DOHH2 (cell line): ENCODE data around the gene SCLT1.

ENCODE experiments used
- H3F3A ChIP-seq: fragments of 200-600 bp; sonication (generic), shearing (Covaris generic); 2 replicates; pipeline ENCODE4 v1.6.0; 2016; ENCODE audit warnings: antibody characterized with exemption, mild to moderate bottlenecking; ENCODE audit not compliant: control insufficient read depth, insufficient read depth
- H3K27ac ChIP-seq: fragments of 200-600 bp; sonication (generic); 2 replicates; pipeline ENCODE4 v1.5.1; 2014; ENCODE audit warnings: low read depth, mild to moderate bottlenecking, low read length, moderate library complexity
- H3K27me3 ChIP-seq: fragments of 200-600 bp; sonication (generic); 2 replicates; pipeline ENCODE4 v1.6.1; 2014; ENCODE audit warnings: mild to moderate bottlenecking, low read length, mixed read lengths; ENCODE audit not compliant: control insufficient read depth
- H3K36me3 ChIP-seq: fragments of 200-600 bp; sonication (generic); 2 replicates; pipeline ENCODE4 v1.6.1; 2014; ENCODE audit warnings: mild to moderate bottlenecking, low read length, moderate library complexity, mixed read lengths; ENCODE audit not compliant: control insufficient read depth
- H3K4me1 ChIP-seq: fragments of 200-600 bp; sonication (generic); 2 replicates; pipeline ENCODE4 v1.6.1; 2014; ENCODE audit warnings: mild to moderate bottlenecking, low read length, mixed read lengths; ENCODE audit not compliant: control insufficient read depth
- H3K4me2 ChIP-seq: fragments of 200-600 bp; sonication (generic); 2 replicates; pipeline ENCODE4 v1.6.0; 2014; ENCODE audit warnings: mild to moderate bottlenecking, low read length, moderate library complexity
- H3K4me3 ChIP-seq: fragments of 200-600 bp; sonication (generic); 2 replicates; pipeline ENCODE4 v1.5.1; 2014; ENCODE audit warnings: mild to moderate bottlenecking, low read length, mixed read lengths
- H3K79me2 ChIP-seq: fragments of 200-600 bp; sonication (generic); 2 replicates; pipeline ENCODE4 v1.6.1; 2014; ENCODE audit warnings: mild to moderate bottlenecking, low read length, mixed read lengths; ENCODE audit not compliant: control insufficient read depth
- H3K9me2 ChIP-seq: fragments of 200-600 bp; sonication (generic); replicated peaks from 2 replicates; pipeline ENCODE4 v1.6.1; 2014; ENCODE audit warnings: mild to moderate bottlenecking, low read length, mixed read lengths; ENCODE audit not compliant: control insufficient read depth
- H3K9me3 ChIP-seq: fragments of 200-600 bp; sonication (generic); 2 replicates; pipeline ENCODE4 v1.6.1; 2014; ENCODE audit warnings: antibody characterized with exemption, low read length, mixed read lengths; ENCODE audit not compliant: control insufficient read depth, insufficient read depth
- H4K20me1 ChIP-seq: fragments of 200-600 bp; sonication (generic); 2 replicates; pipeline ENCODE4 v1.6.0; 2014; ENCODE audit warnings: low read depth, mild to moderate bottlenecking, antibody characterized with exemption, low read length, moderate library complexity; ENCODE audit not compliant: control insufficient read depth, insufficient read depth
- CTCF ChIP-seq: fragments of 200-600 bp; sonication (generic); IDR thresholded peaks from one replicate; pipeline ENCODE4 v1.5.1; 2014; ENCODE audit warnings: antibody characterized with exemption, mild to moderate bottlenecking, low read depth, low read length; ENCODE audit not compliant: poor library complexity, severe bottlenecking
- EZH2phosphoT487 ChIP-seq: fragments of 200-600 bp; sonication (generic); IDR thresholded peaks from 2 replicates; pipeline ENCODE4 v1.6.1; 2017; ENCODE audit warnings: borderline replicate concordance, mild to moderate bottlenecking, antibody characterized with exemption, low read length, moderate library complexity, mixed read lengths

The SCLT1 gene

GRCh38 chr4:128850252-128850651 lies 243.1 kb downstream of the SCLT1 start:
- no peak overlapping the region for H3K4me2 ChIP-seq
- H3K4me1 ChIP-seq: peaks cover 14% of the 10 kb centered on the region
- peaks cover 96% of the 10 kb centered on the region for H3K36me3 ChIP-seq
- no peak overlapping the region for H3K27ac ChIP-seq
- no peaks in the 10 kb centered on the region for H3K9me2 ChIP-seq
- TF ChIP-seq EZH2phosphoT487 (no peak), CTCF (no peak)
- no peaks in the 10 kb centered on the region for H4K20me1 ChIP-seq
- no peaks in the 10 kb centered on the region for H3F3A ChIP-seq
- no peaks in the 10 kb centered on the region for H3K9me3 ChIP-seq
- no peak overlapping the region for H3K4me3 ChIP-seq
- H3K27me3 ChIP-seq: no peaks in the 10 kb centered on the region
- peaks cover 34% of the 10 kb centered on the region for H3K79me2 ChIP-seq

- H3K9me2 ChIP-seq: no peaks in the 10 kb centered on the region
- H3K27me3 ChIP-seq: no peaks in the 10 kb centered on the region
- H3F3A ChIP-seq: no peaks in the 10 kb centered on the region
- H3K4me2 ChIP-seq: no peak overlapping the region
- no peak overlapping the region for H3K27ac ChIP-seq
- peaks cover 34% of the 10 kb centered on the region for H3K79me2 ChIP-seq
- H3K36me3 ChIP-seq: peaks cover 96% of the 10 kb centered on the region
- H3K4me1 ChIP-seq: peaks cover 2% of the 10 kb centered on the region; the same call in 1 of the 2 replicates
- TF ChIP-seq EZH2phosphoT487 (no peak), CTCF (no peak)
- H4K20me1 ChIP-seq: no peaks in the 10 kb centered on the region
- no peaks in the 10 kb centered on the region for H3K9me3 ChIP-seq
- no peak overlapping the region for H3K4me3 ChIP-seq
Observed at GRCh38 chr4:128848461-128848860, 244.9 kb downstream of the SCLT1 start.

GRCh38 chr4:128847082-128847724 lies 246.1 kb downstream of the SCLT1 start:
- Histone ChIP-seq H3K79me2 (peaks cover 45% of the 10 kb centered on the region), H3K27ac (no peak overlapping the region), H3K4me2 (no peak overlapping the region), H3F3A (no peaks in the 10 kb centered on the region), H4K20me1 (no peaks in the 10 kb centered on the region), H3K9me2 (no peaks in the 10 kb centered on the region), H3K9me3 (no peaks in the 10 kb centered on the region), H3K4me3 (no peak overlapping the region), H3K4me1 (no peaks in the 10 kb centered on the region), H3K27me3 (no peaks in the 10 kb centered on the region), H3K36me3 (peaks cover 96% of the 10 kb centered on the region)
- TF ChIP-seq EZH2phosphoT487: no peak
- TF ChIP-seq CTCF: no peak

GRCh38 chr4:128846063-128846462 lies 247.3 kb downstream of the SCLT1 start:
- H3K4me1 ChIP-seq: no peaks in the 10 kb centered on the region
- H3K9me2 ChIP-seq: no peaks in the 10 kb centered on the region
- peaks cover 56% of the 10 kb centered on the region for H3K79me2 ChIP-seq
- H3K4me3 ChIP-seq: no peak overlapping the region
- no peak overlapping the region for H3K4me2 ChIP-seq
- TF ChIP-seq CTCF (no peak), EZH2phosphoT487 (no peak)
- H3F3A ChIP-seq: no peaks in the 10 kb centered on the region
- no peaks in the 10 kb centered on the region for H3K9me3 ChIP-seq
- H3K36me3 ChIP-seq: peaks cover 97% of the 10 kb centered on the region
- no peak overlapping the region for H3K27ac ChIP-seq
- H3K27me3 ChIP-seq: no peaks in the 10 kb centered on the region
- no peaks in the 10 kb centered on the region for H4K20me1 ChIP-seq
